NOMO-1 treated with DMSO at 0.1 percent for 48 hours (cell line): ENCODE data around the gene NRXN3.
"Not testable (repeated sequence)": the region's sequence is repeated elsewhere in the genome, so short reads cannot be mapped to it uniquely, and the experiment has no call there.

Experiments
- DNase-seq: peaks from one replicate; lab custom pipeline; 2025; ENCODE audit not compliant: unreplicated experiment; lab: John Stamatoyannopoulos, UW

The NRXN3 gene

DNA sequence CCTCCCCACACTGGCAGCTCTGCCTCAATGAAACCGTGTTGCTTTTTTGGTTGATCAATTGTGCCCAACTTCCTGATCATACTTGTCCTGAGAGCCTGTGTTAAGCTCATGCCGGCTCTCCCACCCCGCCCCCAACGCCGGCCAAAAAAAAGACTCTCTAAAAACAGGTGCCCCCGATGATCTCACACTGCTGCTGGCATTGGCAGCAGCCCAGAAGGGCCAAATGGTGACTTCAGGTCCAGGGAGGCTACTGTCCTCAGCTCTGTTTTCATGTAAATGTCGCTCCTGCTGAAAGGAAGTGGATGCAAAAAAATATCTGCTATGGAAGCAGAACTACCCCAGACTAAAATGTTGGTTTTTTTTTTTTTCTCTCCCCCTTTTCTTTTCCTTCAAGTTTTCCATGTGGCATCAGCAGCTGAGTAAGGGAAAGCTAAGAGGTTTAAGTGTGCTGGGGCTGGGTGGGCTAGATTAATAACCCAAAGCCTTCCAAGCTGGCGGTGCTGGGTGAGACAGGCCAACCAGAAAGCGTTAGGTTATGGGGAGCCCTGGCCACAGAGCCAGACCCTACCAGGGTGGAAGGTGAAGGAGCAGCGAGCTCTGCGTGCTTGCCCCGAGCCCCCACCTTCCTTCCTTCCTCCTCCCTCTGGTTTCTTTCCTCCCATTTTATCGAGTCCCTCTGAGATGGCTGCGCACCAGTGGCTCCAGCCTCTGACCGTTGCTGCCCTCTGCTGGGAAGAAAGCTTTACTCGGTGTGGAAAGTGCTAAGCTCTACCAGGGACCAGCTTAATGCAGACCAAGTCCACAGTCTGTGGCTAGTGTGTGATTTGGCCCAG is 396.1 kb downstream of the NRXN3 start:
- DNase-seq: peak; percentile 62

DNA sequence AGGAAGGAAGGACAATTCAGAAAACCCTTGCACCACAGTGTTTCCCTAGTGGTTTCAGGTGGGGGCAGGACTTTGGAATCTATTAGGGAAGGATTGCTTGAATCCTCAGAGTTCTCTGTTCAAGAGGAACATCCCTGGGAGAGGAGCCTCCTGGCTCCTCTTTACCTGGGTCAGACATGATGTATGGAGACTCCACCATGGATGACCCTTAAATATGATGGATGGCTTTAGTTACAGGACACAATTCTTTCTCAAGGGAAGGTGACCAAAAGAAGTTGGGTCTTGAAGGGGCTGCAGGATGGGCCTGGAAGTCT is 396.6 kb downstream of the NRXN3 start:
- no peak for DNase-seq

DNA sequence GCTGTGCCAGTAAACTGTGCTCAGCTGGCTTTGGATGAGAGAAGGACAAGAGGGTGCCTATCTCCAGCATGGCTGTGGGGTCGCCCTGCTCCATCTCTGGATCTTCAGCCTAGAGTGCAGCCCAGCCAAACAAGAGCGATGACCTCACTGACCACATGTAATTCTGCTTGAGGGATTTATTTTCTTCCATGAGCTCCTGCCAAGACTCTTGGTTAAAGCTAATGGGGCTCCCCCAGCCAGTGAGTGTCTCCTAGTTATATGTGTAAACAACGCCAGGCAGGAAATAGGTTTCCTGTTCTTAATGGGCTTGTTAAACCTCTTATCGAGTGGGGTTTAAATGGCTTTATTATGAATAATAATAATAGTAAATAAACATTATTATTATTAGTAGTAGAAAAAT is 397.2 kb downstream of the NRXN3 start:
- no peak for DNase-seq

DNA sequence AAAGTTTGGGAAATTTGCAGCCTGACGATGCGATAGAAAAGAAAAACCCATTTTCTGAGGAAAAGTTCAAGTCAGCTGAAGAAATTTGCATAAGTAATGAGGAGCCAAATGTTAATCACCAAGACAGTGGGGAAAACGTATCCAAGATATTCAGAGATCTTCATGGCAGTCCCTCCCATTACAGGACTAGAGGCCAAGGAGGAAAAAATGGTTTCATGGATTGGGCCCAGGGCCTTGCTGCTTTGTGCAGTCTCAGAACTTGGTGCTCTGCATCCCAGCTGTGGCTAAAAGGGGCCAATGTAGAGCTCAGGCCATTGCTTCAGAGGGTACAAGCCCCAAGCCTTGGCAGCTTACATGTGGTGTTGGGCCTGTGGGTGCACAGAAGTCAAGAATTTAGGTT is 403.6 kb downstream of the NRXN3 start:
- not testable (repeated sequence) for DNase-seq

DNA sequence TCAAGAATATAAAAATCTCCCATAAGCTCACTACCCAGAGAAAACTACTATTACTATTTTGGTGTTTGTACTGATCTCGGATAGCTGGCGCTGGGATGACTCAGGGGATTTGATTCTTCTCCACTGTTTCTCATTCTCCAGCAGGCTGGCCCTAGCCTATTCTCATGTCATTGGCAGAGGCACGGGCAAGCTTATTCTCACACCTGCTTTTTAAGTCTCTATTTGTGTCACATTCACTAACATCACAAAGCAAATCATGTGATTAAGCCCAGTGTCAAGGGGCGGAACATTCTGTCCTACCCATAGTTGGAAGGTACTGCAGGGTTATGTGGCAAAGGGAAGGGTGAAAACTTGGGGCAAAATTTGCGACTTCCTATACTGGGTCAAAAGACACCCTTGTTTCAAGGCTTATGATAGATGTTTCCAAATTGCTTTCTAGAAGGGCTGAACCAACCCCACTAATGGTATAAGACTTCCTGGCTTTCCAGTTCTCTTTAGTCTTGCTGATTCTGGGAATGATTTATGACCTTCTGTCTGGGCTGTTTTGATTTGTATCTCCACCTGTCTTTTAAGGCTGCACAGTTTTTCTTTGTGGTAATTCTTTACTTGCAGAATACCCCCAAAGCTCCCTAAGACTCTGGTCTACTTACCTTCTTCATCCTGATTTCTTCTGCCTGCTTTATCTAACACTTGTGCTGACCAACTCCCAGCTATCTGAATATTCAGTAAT is 406.4 kb downstream of the NRXN3 start:
- no peak for DNase-seq

DNA sequence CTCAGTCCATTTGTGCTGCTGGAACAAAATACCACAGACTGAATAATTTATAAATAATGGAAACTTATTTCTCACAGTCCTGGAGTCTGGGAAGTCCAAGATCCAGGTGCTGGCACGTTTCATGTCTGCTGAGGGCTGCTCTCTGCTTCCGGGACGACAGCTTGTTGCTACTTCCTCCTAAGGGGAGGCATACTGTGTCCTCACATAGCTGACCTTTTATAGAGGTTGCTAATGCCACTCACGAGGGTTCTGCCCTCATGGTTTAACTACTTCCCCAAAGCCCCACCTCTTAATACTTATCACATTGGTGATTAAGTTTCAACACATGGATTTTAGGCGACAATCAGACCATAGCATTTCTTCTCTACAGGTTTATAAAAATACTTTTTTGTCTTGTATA is 411.1 kb downstream of the NRXN3 start:
- DNase-seq: peak; percentile 43

DNA sequence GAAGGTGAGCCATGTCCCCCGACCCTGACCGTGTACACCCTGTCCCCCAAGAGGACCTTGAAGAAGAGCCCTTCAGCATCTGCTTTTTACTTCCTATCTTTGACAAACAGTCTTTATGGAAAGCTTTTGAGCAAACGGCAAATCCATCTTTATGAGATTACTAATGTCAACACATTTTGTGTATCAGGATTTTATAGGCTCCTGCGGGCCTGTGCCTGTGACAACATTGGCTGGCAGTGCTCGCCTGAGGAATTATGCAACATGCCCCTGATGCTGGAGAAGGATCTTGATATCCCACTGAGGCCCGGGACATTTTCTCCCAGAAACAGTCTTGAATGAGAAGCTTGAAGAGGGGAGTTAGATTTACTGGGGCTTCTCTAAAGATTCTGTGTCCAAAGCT is 416.5 kb downstream of the NRXN3 start:
- no peak for DNase-seq

DNA sequence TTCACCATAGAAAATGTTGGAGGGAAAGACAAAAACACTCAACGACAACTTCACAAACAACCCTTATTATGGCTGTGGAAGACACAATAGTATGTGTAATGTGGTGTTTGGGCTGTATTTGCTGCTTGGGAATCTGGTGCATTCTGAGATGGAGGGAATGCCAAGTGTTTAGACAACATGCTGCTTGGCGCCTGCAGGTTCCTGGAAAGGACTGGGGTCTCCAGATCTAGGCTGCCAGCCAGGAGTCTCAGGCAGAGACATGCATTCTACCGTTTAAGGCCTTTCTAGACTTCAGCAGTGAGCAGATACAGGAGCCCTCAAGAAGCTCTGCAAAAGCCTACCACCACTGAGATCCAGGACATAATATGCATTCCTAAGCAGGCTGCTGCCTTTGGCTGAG is 418.7 kb downstream of the NRXN3 start:
- no peak for DNase-seq

DNA sequence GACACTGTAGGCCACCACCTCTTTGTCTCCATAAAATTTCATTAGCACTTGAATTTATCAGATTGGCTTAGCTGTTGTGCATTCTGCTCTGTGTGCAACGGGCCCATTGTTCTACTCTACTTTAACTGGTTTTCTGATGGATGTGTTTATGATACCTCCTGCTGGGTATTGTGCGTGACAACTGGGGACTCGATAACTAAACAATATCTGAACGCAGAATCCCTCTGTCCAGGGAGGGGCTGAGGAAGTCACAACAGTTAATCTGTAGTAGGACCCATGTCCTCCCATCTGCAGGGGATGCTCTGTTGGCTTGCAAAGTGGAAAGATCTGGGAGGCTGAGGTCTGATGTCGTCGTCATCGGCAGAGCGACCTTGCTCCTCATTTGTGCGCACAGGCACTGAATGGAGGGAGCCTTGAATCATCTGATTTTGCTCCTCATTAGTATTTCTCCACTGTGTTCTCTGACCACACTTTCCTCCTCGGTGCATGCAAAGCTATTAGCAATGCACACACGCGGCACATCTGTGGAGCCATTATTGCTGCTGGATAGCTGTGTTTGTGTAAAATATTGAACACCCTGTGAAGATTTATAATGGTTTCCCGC is 422.5 kb downstream of the NRXN3 start:
- no peak for DNase-seq

DNA sequence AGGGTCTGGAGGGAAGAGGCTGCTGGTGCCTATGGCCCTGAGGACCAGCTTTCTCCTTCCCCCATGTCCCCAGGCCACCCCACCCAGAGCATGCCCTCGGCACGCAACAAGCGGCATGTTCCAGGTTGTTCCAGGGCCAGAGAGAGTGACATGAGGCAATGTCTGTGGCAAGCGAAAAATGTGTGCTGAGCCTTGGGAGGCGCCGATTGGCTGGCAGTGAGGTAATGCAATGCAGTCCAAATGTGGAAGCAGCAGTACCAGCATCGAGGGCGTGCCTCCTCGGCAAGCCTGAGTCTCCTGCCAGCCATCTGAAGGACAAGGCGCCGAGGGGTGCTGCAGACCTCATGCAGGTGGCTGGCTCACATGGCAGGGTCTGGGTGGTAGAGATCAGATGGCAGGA is 423.8 kb downstream of the NRXN3 start:
- no peak for DNase-seq

DNA sequence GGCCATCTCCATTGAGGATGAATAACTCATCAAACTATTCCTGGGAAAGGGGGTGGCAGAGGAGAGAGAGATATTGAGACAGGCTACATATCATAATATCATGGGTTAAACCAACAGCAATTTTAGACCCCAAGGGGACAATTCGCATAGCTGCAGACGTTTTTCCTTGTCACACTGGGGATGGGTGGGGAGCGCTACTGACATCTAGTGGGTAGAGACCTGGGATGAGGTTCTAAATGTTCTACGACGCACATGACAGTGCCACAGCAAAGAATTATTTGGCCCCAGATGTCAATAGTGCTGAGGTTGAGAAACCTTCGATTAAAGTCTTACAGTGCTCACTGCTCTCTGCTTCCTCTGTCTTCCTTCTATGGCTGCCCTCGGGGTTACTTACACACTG is 425.6 kb downstream of the NRXN3 start:
- DNase-seq: no peak

DNA sequence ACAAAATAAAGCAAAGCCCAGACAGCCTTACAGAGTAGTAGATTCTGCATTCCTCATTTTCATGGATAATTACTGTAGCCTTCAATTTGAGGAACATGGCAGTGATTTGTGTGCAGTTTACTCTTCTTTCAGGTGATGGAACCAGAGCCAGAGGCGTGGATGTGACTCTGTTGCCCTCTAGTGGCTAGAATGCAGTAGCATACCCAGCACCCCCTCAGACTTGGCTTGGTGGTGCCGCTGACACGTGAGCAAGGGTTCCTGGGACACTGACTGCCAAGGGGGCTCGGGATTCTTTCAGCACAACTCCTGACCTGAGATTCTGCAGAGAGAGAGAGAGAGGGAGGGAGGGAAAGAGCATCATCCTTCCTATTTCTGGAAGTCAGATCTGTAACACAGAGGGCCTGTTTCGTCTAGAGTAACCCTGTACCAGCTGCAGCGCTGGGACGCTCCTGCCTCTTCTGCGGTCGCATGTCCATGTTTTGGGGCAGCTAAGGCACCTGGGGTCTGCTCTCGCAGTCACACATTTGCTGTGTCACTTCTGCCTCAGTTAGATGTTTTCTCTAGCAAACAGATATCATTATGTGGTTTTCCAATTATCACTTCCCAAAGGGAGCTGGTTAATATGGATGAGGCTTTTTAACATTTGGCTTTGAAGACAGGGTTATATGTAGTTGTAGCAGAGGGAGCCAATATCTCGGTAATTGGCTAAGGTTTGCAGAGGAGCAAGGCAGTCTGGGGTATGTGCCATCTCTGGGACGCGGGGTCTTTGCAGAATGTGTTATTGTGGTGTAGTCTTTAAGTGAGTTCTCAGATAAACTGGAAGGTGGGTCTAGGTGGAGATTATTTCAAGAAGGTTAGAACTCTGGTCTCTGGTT is 428.1 kb downstream of the NRXN3 start:
- DNase-seq: peak; percentile 56

DNA sequence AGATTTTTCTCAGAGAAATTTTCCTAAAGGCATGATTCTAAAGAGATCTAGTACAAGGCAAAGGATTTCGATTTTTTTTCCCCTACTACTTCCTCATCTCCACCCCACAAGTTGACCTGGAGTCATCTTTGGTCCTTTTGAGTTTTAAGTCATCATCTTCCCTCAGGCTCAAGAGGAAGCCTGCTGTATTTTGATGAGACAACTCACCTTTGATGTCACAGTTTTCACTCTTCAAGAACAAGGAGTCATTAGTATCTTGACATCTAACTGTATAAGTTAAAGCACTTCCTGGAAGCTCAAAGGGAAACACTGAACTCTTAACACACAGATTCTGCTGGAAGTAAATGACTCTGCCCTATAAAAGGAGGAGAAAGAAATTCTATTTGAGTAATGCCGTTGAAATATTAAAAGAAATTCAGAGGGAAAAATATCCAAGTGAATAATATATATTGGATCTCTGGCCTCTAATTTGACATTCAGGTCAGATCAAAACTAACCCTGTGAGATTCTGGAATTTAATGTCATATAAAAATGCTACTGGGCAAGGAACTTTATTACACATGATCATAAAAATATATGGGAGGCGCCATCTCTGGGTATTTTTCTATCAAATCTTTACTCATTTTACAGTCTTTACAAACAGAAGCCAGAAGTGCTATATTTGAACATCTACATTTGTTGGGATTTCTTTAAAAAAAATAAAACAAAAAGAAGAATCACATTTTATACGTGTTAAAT is 435.0 kb downstream of the NRXN3 start:
- DNase-seq: no peak

DNA sequence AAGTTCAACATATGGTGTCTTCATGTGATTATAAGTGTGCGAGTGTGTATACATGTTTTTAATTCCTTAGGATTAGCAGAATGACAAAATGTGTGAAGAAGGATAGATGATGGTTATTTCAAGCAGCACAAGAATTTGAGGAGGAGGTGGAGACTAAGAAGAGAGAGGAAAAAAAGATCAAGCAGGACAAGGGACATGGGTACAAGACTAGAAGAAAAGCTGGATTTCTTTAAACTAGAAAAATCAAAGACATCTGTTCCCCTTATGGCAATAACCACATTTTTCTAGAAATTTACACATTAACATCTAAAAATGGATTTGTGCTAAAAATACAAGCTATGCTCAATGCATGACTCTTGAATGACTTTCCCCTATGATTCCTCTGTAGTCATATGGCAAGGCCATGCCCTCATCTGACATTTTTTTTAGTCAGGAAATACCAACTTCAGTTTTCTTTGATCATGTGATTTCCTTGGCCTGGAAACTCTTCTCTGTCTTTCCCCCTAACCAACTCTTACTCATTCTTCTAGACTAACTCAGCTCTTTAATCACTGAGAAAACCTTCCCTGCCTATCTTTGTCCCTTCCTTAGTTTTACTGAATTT is 435.8 kb downstream of the NRXN3 start:
- no peak for DNase-seq

DNA sequence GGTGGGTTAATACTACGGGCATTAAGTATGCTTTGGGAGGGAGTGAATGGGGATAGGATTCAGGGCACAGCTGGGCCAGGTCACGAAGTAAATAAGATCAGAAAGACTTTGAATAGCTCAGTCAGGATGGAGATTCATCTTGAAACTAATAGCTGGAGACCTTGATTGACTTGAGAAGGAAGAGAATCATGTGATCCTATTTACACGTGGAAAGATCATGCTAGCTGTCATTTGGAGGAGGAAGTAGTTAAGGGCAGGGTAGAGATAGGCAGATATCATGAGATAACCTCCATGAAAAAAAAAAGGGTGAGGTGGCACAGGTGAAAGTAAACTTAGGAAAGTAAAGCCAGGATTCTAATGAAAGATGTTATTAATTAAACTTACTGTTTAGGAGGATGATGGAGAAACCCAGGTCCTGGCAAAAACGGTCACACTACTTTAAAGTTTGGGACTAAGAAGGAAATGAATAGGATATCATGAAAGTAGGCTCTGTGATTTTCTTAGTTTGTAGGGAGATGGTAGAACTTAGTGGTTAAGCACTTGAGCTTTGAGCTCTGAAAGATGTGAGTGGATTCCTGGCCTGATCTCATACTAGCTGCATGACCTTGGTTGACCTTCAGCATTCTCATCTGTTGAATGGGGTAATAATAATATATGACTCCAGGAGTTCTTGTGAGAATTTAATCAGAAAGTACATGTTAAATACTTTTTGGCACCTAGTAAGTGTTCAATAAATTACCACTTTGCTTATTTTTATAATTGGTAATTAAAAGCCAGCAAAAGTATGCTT is 439.0 kb downstream of the NRXN3 start:
- no peak for DNase-seq

DNA sequence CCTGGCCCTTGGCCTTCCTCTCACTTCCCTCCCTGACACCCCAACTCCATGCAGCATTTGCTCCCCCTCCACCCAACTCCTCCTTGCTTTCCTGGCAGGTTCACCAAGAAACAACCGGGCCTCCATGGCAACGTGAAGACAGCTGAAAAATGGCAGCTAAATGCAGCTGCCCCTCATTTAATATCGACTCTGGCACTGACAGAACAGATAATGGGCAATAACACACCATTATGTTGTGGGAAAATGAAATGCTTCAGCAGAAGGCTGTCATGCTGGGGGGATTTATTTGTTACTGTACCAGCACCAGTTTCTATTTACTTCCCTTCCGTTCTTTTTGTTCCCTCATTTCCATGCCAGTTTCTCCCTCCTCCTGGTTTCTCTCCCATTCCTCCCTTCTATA is 440.8 kb downstream of the NRXN3 start:
- no peak for DNase-seq

DNA sequence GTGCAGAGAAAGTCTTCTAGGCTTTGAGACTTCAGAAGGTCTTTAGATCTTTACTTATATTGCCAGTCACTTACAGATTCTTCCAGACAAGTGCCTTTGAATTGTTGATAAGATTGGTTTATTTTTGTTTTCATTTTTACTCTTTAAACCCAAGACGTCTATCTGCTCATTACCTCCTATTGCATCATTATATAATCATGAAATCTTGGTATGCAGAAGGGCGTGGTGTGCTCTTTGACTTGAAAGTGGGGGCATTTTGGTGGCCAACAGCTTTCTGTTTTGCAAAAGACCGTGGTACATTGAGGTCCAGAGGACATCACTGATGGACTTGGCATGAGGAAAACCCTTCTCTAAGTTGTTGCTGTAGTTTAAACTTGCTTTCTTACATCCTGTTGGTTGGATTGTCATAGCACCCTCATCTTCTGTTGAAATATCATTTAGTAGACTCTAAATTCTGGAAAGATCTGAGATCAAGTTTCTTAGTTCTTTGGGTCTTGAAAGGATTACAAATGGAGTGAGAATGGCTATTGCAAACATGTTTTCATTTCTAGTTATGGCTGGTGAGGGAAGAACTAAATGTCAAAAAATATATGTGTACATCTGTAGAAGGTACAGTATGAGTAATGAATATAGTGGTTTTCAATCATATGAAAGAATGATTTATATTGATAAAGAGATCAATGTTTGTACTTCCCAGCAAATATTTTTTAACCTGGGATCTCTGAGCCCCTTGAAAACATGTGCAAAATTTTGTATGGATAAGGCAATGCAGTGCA is 441.8 kb downstream of the NRXN3 start:
- no peak for DNase-seq

DNA sequence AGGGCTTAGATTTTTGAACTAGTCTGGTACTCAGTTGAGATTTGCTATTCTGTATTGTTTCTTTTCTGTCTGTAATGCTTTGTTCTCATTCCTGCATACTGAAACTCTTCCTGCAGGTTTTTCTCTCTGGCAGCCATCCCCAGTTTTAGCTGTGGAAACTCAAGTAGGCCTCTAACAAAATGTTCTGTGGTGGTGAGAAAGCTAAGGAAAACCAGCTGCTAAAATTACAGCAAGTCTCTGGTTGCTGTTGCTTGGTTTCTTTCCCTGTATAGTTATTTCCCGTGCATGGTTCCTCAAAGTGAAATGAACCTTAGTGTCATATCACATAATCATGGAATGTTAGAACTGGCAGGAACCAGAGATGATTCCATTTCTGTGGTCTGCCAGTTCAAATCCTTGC is 442.5 kb downstream of the NRXN3 start:
- no peak for DNase-seq

DNA sequence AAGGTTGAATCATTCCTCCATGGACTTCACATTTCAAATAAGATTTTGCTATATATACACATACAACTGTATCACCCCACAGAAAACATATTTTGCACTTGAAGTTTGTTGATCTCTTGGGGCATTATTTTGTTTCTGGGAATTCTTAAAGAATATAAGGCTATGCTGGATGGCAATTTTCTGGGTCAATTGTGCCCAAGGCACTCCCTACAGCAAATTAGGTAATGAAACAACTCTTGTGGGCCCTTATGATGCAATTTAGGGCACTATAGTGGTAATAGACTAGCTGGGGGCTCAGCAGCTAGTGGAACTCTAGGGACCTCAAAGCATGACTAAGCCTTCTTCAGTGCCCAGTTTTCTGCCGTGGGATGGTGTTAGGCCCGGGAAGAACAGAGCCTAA is 444.4 kb downstream of the NRXN3 start:
- DNase-seq: no peak
